Muscle layer of colon (tissue), 2 donors: ENCODE measurements around the gene CYP1A2.

Source experiments
- H3K27ac ChIP-seq: one replicate; pipeline ENCODE4 v1.7.0; 2013; ENCODE audit warnings: low read depth, mild to moderate bottlenecking, low read length, moderate library complexity
- H3K27me3 ChIP-seq, 2 donors: one replicate each; pipeline ENCODE4 v1.7.0; 2013; ENCODE audit warnings: low read length in 2 of 2, mild to moderate bottlenecking in 2 of 2; ENCODE audit not compliant: insufficient read depth in 2 of 2, control insufficient read depth in 1 of 2
- H3K36me3 ChIP-seq: one replicate; pipeline ENCODE4 v1.7.0; 2013; ENCODE audit warnings: mild to moderate bottlenecking, low read length; ENCODE audit not compliant: insufficient read depth
- H3K4me1 ChIP-seq: one replicate; pipeline ENCODE4 v1.7.0; 2013; ENCODE audit warnings: mild to moderate bottlenecking, low read length; ENCODE audit not compliant: insufficient read depth
- H3K4me3 ChIP-seq, 2 donors: one replicate each; pipeline ENCODE4 v1.7.0; 2013; ENCODE audit warnings: low read length in 2 of 2, low read depth in 1 of 2, mild to moderate bottlenecking in 1 of 2, moderate library complexity in 1 of 2
- H3K9ac ChIP-seq: one replicate; pipeline ENCODE4 v1.7.0; 2013; ENCODE audit warnings: low read length
- H3K9me3 ChIP-seq: one replicate; pipeline ENCODE4 v1.7.0; 2013; ENCODE audit warnings: mild to moderate bottlenecking, low read length
- donor health status: abdominal sarcoma.
- donor health status: Adenocarcinoma of cecum.

Gene CYP1A2

DNA sequence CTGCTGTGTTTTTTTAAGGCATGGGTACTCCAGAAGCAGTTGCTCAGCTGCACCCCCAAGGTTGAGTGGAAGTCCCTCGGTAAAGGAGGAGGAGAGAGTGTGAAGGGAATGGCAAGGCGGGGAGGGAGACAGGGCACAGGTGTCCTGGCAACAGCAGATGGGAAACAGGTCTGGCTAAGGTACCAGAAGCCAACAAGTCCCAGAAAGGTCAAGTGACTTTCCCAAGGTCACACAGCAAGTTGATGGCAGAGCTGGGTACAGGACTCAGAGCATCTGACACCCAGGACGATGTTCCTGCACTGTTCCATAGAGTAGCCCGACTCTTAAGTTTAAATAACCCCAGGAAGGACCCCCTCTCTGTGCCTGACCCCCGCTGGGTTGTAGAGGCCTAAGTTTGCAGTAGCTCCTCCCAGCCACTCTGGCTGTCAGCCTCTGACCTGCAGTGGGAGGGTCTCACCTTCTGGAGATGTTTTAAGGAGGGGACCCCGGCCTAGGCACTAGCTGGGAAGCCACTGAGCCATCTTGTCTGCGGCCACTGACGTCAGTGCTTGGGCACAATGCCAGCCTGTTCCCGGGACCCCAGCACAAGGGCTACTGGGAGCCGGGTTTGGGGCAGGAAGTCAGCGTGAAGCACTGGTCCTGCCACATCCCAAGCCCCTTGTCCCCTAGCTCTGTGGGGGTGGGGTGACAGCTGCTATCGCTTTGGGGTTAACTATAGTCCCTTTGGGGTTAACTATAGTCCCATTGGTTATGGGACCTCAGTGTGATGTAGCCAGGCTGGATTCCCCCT is 43.8 kb downstream of the CYP1A2 start:
- H3K9ac ChIP-seq = no peak overlapping the region
- H3K4me1 ChIP-seq = peaks cover 41% of the 10 kb centered on the region
- peaks cover 6% of the 10 kb centered on the region for H3K36me3 ChIP-seq
- no peak overlapping the region for H3K4me3 ChIP-seq
- no peaks in the 10 kb centered on the region for H3K9me3 ChIP-seq
- no peaks in the 10 kb centered on the region for H3K27me3 ChIP-seq
- H3K27ac ChIP-seq = no peak overlapping the region

DNA sequence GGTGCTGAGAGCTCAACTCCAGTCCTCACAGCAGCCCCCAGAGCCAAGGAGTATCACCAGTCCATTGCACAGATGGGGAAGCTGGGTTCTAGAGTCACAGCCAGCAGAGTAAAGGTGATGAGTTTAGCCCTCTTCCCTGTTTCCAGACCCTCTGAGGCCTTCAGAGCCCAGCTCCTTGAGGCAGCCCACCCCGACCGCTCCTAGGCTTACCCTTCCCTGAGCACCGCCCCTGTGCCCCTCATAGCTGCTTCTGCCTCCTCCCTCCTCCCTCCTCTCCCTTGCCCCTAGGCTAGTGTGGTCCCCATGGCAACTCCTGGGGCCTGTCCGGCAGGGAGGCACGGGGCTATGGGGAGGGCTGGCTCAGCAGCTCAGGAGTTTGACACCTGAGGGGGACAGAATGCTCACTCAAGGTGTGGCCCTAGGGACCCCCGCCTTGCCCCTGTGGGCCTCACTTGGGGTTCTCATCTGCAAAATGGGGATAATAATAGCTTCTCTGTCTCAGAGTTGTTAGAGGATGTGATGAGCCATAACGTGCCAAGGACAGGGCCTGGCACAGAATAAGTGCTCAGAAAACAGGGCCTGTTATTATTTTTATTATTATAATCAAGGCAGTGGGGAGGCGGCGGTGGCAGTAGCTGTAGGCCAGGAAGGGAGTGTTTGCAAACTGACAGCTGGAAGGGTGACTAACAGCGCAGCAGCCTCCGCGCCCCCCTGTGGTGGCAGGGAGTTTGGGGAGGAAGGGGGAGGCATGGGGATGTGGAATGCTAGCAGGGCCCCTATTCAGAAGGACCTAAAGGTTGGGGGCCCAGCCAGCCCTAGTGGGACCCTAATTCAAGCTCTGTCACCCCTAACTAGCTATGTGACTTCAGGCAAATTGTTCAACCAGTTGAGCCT is 44.7 kb downstream of the CYP1A2 start:
- H3K4me3 ChIP-seq = no peak overlapping the region
- no peaks in the 10 kb centered on the region for H3K27me3 ChIP-seq
- peaks cover 6% of the 10 kb centered on the region for H3K36me3 ChIP-seq
- peaks cover 31% of the 10 kb centered on the region for H3K4me1 ChIP-seq
- H3K27ac ChIP-seq = no peak overlapping the region
- no peaks in the 10 kb centered on the region for H3K9me3 ChIP-seq
- no peak overlapping the region for H3K9ac ChIP-seq

DNA sequence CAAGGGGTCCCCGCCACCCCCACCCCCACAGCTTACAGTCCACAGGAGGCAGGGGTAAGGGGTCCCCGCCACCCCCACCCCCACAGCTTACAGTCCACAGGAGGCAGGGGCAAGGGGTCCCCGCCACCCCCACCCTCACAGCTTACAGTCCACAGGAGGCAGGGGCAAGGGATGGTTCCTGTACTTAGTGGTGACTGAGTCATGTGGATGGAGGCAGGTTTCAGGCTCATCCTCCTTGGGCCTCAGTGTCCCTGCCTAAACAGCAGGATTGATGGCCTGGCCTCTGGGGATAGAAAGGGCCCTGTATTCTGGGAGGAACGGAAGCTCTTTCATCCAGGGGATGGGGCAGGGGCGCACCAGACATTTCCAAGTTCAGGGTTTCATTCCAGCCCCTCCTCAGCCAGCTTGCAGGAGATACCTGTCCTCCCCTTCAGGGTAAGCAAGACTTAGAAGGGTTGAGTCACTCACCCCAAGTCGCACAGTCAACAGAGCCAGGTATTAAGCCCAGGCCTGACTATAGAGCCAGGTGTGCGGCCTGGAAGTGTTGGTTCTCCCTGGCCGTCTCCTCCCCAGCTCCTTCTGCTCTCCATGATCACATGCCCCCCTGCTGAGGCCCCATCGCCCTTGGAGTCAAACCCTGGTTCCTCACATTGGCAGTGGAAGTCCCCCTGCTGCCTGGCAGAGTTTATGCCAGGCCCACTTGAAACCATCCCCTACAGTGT is 45.8 kb downstream of the CYP1A2 start:
- no peak overlapping the region for H3K4me3 ChIP-seq
- peaks cover 11% of the 10 kb centered on the region for H3K36me3 ChIP-seq
- H3K27ac ChIP-seq = no peak overlapping the region
- no peak overlapping the region for H3K9ac ChIP-seq
- peaks cover 21% of the 10 kb centered on the region for H3K4me1 ChIP-seq
- no peaks in the 10 kb centered on the region for H3K27me3 ChIP-seq
- H3K9me3 ChIP-seq = no peaks in the 10 kb centered on the region

DNA sequence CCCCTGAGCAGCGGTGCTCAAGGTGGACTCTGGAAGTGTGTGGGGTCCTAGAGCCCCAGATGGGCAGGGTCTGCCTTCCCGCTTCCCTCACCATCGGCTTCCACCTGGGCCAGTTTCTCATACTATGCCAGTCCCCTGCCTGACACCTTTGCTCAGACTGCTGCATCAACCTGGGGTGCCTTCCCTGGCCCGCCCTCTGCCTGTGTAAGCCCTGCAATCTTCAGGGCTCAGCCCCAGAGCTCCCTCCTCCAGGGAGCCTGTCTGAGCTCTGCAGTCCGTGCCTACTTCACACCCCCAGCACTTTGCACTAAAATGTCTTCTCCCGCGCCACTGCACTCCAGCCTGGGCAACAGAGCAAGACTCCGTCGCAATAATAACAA is 46.3 kb downstream of the CYP1A2 start:
- H3K27me3 ChIP-seq = no peaks in the 10 kb centered on the region
- no peak overlapping the region for H3K9ac ChIP-seq
- no peak overlapping the region for H3K4me3 ChIP-seq
- H3K9me3 ChIP-seq = no peaks in the 10 kb centered on the region
- peaks cover 14% of the 10 kb centered on the region for H3K36me3 ChIP-seq
- H3K4me1 ChIP-seq = peaks cover 21% of the 10 kb centered on the region
- no peak overlapping the region for H3K27ac ChIP-seq

DNA sequence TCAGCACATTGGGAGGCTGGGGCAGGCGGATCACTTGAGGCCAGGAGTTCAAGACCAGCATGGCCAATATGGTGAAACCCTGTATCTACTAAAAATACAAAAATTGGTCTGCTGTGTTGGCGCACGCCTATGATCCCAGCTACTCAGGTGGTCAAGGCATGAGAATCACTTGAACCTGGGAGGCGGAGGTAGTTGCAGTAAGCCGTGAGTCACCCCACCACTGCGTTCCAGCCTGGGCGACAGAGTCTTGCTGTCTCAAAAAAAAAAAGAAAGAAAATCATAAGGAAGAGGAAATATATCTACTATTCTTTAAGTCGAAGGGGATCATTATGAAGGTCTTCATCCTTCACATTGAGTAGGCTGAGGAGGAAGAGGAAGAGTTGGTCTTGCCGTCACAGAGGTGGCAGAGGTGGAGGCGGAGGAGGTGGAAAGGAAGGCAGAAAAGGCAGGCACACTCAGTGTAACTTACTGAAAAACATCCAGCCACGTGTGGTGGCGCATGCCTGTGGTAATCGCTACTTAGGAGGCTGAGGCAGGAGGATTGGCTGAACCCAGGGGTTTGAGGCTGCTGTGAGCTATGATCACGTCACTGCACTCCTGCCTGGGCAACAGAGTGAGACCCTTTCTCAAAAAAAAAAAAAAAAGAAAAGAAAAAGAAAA is 47.5 kb downstream of the CYP1A2 start:
- H3K9ac ChIP-seq = no peak overlapping the region
- H3K36me3 ChIP-seq = peaks cover 14% of the 10 kb centered on the region
- no peaks in the 10 kb centered on the region for H3K27me3 ChIP-seq
- H3K4me3 ChIP-seq = no peak overlapping the region
- H3K27ac ChIP-seq = no peak overlapping the region
- H3K9me3 ChIP-seq = no peaks in the 10 kb centered on the region
- H3K4me1 ChIP-seq = peaks cover 18% of the 10 kb centered on the region

DNA sequence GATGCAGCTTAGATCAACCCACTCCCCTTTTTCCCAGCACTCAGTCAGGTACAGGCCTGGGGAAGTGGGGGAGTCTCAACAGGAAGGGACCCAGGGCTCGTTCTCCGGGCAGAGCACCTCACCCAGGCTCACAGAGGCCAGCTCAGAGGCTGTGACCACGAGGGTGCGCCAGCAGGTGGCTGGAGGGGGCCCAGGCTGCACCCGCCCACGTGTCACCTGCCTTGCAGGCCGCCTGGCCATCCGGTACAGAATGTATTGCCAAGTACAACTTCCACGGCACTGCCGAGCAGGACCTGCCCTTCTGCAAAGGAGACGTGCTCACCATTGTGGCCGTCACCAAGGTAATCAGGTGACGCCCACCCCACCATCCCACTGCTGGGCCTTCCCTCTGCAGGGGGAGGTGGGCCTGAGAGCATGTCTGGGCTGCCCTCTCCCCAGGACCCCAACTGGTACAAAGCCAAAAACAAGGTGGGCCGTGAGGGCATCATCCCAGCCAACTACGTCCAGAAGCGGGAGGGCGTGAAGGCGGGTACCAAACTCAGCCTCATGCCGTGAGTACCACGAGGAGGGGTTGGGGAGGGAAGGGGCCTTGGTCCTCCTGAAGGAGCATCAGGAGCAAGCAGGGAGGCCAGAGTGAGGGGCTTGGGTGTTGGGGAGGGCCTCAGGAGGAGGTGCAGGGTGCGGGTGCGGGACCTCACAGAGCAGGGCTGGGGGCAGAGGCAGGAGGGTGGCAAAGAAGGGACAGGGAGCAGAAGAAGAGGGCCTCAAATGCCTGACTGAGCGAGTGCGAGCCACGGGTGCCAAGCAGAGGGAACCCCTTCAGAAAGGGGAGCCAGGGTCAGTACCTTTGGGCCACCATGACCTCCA is 50.0 kb downstream of the CYP1A2 start:
- Histone ChIP-seq H3K27me3 (no peaks in the 10 kb centered on the region), H3K36me3 (peaks cover 18% of the 10 kb centered on the region), H3K9me3 (no peaks in the 10 kb centered on the region), H3K9ac (no peak overlapping the region), H3K27ac (no peak overlapping the region), H3K4me1 (peaks cover 11% of the 10 kb centered on the region), H3K4me3 (no peak overlapping the region)

DNA sequence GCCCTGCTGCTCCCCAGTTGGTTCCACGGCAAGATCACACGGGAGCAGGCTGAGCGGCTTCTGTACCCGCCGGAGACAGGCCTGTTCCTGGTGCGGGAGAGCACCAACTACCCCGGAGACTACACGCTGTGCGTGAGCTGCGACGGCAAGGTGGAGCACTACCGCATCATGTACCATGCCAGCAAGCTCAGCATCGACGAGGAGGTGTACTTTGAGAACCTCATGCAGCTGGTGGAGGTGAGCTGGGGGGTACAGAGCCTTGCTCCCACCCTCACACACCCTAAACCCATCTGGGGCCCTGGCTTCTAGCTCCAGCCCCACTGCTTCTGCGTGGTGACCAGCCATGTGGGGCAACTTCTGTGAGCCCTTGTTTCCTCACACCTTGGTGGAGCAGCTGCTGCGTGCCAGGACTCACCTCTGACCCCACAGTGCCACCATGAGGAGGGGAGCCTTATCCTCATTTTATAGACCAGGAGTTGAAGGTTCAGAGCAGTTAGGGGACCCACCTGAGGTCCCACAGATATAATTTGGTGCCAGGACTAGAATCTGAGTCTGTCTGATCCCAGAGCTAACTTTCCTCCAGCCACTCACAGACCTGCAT is 50.7 kb downstream of the CYP1A2 start:
- Histone ChIP-seq H3K36me3 (peaks cover 18% of the 10 kb centered on the region), H3K9me3 (no peaks in the 10 kb centered on the region), H3K9ac (no peak overlapping the region), H3K4me3 (no peak overlapping the region), H3K4me1 (peaks cover 11% of the 10 kb centered on the region), H3K27ac (no peak overlapping the region), H3K27me3 (no peaks in the 10 kb centered on the region)

DNA sequence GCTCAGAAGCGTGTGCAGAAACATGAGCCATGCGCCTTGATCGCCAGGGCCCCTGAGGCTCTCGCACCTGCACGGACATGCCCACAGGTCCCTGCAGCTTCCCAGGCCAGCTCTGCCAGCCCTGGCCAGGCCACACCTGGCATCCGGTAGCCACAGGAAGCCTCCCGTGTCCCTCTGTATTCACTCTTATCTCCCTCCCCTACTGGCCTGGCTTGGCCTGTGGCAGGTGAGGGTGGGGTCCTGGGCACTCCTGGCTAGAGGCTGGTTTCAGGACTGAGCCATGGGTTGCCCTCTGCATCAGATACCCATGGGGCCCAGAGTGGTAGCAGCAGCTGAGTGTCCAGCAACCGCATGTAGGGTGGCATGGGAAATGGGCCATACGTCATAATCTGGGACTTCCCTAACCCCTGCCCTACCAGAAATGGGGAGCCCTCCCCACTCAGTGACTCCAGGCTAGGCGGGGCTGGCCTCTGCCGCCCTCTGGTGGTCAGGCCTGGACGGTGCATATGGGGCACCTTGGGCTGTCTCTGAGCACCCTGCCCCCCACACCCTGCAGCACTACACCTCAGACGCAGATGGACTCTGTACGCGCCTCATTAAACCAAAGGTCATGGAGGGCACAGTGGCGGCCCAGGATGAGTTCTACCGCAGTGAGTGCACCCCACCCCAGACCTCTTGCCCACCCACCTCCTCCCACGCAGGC is 51.4 kb downstream of the CYP1A2 start:
- H3K27ac ChIP-seq = no peak overlapping the region
- H3K9ac ChIP-seq = no peak overlapping the region
- peaks cover 18% of the 10 kb centered on the region for H3K36me3 ChIP-seq
- H3K27me3 ChIP-seq = no peaks in the 10 kb centered on the region
- peaks cover 11% of the 10 kb centered on the region for H3K4me1 ChIP-seq
- H3K4me3 ChIP-seq = no peak overlapping the region
- H3K9me3 ChIP-seq = no peaks in the 10 kb centered on the region

DNA sequence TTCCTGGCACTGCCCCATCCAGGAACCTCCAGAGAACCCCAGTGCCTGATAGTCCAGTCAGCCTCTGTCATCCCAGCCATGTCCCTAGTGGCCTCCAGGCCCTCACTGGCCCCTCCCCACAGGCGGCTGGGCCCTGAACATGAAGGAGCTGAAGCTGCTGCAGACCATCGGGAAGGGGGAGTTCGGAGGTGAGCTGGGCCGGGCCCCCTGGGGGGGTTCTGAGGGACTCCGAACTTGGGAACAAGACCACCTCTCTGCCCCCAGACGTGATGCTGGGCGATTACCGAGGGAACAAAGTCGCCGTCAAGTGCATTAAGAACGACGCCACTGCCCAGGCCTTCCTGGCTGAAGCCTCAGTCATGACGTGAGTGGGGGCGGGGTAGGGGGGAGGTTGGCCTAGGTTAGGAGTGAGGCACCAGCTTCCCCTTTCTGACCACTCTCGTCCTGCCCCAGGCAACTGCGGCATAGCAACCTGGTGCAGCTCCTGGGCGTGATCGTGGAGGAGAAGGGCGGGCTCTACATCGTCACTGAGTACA is 52.0 kb downstream of the CYP1A2 start:
- Histone ChIP-seq H3K9ac (no peak overlapping the region), H3K36me3 (peaks cover 18% of the 10 kb centered on the region), H3K9me3 (no peaks in the 10 kb centered on the region), H3K4me1 (peaks cover 11% of the 10 kb centered on the region), H3K27ac (no peak overlapping the region), H3K27me3 (no peaks in the 10 kb centered on the region), H3K4me3 (no peak overlapping the region)
